HFF-Myc (cell line): ENCODE measurements around the gene SAFB.
"Not testable (repeated sequence)": the region's sequence is repeated elsewhere in the genome, so short reads cannot be mapped to it uniquely, and the experiment has no call there.

Experiments used
- DNase-seq: peaks from one replicate; pipeline ENCODE4 v3.0.0-alpha.2; 2011; ENCODE audit warnings: low read depth; ENCODE audit errors: extremely low read depth
- H3K4me3 ChIP-seq: replicated peaks from 2 replicates; pipeline ENCODE4 v1.5.1; 2011; ENCODE audit warnings: low read depth, mild to moderate bottlenecking, control low read depth, low read length
- TF ChIP-seq, protein P1 (sequence below): IDR thresholded peaks from 2 replicates; pipeline ENCODE4 v1.5.1; 2012; ENCODE audit warnings: mild to moderate bottlenecking, low read depth, low read length, control low read depth; ENCODE audit errors: missing control alignments

SAFB gene

DNA sequence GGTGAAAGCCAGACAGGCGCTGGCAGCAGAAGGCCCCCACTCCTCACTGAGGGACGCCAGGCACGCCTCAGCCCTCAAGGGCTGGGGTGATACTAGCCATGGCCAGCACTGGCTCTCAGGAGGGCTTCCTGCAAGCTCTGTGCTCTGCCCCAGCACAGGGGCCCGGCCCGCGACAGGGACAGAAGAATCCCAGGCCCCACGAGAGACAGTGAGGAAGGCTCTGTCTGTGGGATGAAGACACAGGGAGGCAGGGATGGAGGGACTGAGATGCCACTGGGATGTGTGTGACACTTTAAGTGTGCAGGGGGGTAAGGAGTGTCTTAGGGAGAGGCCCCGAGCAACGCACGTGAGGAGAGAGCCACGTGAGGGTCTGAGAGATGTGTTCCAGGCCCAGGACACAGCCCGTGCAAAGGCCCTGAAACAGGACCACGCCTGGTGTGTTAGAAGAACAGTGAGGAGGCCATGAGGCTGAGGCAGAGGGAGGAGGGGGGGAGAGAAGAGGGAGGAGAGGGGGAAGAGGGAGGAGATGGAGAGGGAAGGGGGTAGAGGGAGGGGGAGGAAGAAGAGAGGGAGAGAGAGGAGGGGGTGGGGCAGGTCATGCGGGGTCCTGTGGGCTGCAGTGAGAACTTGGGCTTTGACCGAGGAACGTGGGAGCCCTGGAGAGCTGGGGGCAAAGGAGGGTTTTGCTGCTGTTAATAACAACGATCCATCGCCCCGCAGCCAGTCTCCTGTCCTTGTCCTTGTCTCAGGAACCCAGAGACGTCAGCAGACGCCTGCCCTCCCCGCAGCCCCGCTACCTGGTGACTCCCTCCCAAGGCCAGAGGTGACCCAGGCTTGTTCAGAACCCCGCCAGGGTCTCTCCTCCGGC is 74.4 kb downstream of the SAFB start:
- TF ChIP-seq, protein P1, sequence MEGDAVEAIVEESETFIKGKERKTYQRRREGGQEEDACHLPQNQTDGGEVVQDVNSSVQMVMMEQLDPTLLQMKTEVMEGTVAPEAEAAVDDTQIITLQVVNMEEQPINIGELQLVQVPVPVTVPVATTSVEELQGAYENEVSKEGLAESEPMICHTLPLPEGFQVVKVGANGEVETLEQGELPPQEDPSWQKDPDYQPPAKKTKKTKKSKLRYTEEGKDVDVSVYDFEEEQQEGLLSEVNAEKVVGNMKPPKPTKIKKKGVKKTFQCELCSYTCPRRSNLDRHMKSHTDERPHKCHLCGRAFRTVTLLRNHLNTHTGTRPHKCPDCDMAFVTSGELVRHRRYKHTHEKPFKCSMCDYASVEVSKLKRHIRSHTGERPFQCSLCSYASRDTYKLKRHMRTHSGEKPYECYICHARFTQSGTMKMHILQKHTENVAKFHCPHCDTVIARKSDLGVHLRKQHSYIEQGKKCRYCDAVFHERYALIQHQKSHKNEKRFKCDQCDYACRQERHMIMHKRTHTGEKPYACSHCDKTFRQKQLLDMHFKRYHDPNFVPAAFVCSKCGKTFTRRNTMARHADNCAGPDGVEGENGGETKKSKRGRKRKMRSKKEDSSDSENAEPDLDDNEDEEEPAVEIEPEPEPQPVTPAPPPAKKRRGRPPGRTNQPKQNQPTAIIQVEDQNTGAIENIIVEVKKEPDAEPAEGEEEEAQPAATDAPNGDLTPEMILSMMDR, result no peak
- DNase-seq, result no peak
- H3K4me3 ChIP-seq, result no peak overlapping the region

DNA sequence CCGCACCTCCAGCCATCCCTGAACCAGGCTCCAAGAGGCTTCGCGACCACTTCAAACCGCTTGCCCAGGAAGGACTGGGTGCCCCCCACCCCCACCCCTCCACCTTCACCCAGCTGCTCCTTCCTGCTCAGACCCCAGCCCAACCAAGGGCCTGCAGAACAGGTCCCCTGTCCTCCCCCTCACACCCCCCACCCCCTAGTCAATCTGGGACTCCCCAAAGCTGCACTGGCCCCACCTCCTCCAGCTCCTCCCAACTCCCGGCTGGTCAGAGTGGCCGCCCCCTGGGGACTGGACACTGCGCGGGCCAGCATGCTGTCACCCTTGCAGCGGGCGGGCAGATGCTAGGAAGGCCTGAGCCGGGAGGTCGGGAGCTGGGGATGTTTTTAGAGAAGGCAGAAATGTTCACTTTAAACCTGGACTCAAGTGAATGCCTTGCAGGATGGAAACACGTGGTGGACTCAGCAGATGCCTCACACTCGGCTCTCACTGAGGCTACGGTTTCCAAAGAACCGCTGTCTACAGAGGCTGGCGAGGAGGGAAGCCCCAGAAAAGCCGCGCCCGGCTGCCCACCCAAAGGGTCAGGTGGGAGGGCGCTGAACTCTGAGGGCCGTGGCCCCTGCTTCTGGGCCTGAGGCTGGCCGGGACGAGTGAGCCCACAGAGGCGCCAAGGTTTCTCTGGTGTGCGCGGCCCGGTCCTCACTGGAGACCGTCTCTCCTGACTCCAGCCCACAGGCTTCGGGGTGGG is 75.2 kb downstream of the SAFB start:
- TF ChIP-seq, protein P1, result no peak
- H3K4me3 ChIP-seq, result no peak overlapping the region
- no peak for DNase-seq

DNA sequence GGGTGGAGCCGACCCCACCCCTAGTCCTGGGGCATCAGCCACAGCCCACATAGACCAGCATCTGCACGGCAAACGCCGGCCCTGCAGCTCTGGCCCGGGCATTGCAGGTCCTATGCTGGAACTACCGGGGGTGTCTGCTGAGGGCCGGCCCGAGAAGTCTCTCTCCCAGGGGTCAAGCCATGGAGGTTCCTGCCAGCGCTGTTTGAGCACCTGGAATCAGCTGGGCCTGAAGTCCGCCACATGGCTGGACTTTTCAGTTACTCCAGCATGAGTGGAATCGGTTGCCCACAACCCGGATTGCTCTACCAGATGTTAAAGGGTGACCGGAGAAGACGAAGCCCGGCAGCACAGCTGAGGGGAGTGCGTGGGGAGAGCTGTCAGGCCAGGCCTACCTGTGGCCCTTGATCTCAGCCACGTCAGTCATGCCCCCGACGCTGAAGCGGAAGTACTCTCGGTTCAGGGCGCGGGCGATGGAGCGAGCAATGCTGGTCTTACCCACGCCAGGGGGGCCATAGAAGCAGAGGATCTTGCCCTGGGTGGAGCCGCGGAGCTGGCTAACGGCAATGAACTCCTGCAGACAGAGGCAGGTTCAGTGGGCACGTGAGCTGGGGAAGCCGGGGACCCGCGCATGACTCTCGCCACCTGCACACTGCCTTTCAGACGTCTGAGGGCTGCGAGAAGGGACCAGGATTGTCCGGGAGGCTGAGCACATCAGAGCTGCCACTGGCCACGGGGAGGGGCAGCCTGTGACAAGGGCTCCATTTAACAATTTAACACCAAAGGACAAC is 75.9 kb downstream of the SAFB start:
- TF ChIP-seq, protein P1, result no peak
- no peak for DNase-seq
- H3K4me3 ChIP-seq, result no peak overlapping the region

DNA sequence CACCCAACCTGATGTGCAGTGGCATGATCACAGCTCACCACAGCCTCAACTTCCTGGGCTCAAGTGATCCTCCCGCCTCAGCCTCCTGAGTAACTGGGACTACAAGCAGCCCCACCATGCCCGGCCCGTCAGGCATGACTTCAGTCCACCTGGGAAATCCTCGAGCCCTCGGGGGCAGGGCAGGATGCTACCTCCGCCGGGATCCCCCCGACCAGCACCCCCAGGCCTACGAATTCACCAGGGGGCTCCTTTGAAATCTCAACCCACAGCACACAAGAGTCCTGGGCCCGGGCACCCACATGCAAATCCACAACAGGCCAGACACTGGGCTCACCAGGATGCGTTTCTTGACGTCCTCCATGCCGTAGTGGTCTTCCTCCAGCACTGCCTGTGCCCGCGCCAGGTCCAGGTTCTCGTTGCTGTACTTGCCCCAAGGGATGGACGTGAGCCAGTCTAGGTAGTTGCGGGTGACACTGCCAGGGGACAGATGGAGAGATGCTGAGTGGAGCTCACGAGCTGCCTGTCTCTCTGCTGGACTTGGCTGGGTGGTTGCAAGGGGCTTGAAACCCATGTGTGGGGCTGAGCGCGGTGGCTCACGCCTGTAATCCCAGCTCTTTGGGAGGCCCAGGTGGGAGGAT is 77.7 kb downstream of the SAFB start:
- DNase-seq, result no peak
- TF ChIP-seq, protein P1, result no peak

DNA sequence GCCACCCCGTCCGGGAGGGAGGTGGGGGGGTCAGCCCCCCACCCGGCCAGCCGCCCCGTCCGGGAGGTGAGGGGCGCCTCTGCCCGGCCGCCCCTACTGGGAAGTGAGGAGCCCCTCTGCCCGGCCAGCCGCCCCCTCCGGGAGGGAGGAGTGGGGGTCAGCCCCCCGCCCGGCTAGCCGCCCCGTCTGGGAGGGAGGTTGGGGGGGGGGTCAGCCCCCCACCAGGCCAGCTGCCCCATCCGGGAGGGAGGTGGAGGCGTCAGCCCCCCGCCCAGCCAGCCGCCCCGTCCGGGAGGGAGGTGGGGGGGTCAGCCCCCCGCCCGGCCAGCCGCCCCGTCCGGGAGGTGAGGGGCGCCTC is 79.1 kb downstream of the SAFB start:
- DNase-seq, H3K4me3 ChIP-seq: not testable (repeated sequence)

More for the DNA sequence above, 77.7 kb downstream of the SAFB start:
- H3K4me3 ChIP-seq, result no peak overlapping the region

DNA sequence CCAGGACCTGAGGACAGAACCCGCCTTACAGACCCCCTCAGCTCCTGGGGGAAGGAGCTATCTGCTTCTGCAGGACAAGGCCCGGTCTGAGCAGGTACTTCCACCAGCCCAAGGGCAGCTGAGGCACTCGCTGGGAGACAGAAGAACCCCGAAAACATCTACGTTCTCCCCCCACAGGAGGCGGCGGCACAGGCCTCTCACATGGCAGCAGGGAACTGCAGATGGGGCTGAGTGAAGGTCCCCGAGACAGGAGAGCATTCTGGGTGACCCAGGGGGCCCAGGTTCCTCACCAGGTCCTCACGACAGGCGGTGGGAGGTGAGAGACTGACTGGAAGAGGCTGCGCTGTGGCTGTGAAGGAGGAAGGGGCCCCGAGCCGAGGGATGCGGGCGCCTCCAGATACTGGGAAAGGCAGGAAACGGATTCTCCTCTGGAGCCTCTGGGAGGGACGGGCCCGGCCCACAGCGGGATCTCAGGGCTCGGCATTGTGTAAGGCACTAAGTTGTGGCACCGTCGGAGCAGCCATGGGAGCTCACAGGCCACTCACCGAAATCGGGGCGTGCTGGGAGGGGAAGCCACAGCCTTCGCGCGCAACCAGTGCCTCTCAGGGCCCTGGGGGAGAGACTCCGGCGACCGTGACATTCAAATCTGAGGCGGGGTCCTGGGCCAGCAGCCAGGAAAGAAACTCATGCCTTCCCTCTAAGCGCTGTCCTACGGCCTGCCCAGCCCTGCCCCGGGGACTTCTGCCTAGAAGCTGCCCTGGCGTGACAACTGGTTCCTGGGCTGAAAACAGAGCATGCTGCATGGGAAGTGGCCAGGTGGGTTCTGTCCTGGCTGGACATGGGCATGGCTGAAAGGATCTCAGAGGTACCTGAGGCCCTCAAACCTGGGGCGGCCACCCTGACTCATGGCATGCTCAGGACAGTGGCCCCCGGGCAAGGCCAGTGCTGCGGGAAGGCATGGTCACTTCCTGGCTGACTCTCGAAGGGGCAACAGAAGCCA is 81.2 kb downstream of the SAFB start:
- TF ChIP-seq, protein P1, result no peak
- no peak for DNase-seq

More for the DNA sequence above, 81.2 kb downstream of the SAFB start:
- no peak overlapping the region for H3K4me3 ChIP-seq
